Neural cell (in vitro differentiated cells): Measurements from ENCODE around the gene TP53TG5.

ENCODE experiments used
- CTCF ChIP-seq: fragments of 450-650 bp; IDR thresholded peaks from 2 replicates; pipeline ENCODE4 v1.5.1; 2014; ENCODE audit warnings: antibody characterized with exemption, mild to moderate bottlenecking, moderate library complexity; ENCODE audit not compliant: poor library complexity, severe bottlenecking
- EZH2 ChIP-seq: fragments of 200-600, 300-800 bp; shearing (Covaris generic), sonication (generic); IDR thresholded peaks from 2 replicates; pipeline ENCODE4 v1.6.1; 2014; ENCODE audit warnings: antibody characterized with exemption, low read length, borderline replicate concordance, mild to moderate bottlenecking; ENCODE audit not compliant: insufficient read depth, poor library complexity, severe bottlenecking
- POLR2AphosphoS5 ChIP-seq: IDR thresholded peaks from 2 replicates; pipeline ENCODE4 v1.6.1; 2012
- RAD21 ChIP-seq: fragments of 450-650 bp; conservative IDR thresholded peaks from 2 replicates; pipeline ENCODE4 v1.6.1; 2014; ENCODE audit warnings: antibody characterized with exemption, mild to moderate bottlenecking, moderate library complexity
- SMC3 ChIP-seq: fragments of 450-650 bp; conservative IDR thresholded peaks from 2 replicates; pipeline ENCODE4 v1.6.1; 2014; ENCODE audit warnings: antibody characterized with exemption, mild to moderate bottlenecking, moderate library complexity; ENCODE audit not compliant: poor library complexity
- TAF1 ChIP-seq: IDR thresholded peaks from 2 replicates; pipeline ENCODE4 v1.6.1; 2012; ENCODE audit warnings: low read depth

- TF ChIP-seq POLR2AphosphoS5 (no peak), CTCF (no peak), SMC3 (no peak), RAD21 (no peak), TAF1 (no peak), EZH2 (no peak)
These were observed 48.4 kb downstream of the TP53TG5 start for GRCh38 chr20:45329497-45330319.
